H9 (cell line): ENCODE measurements around the gene CREB3L2. TPM values are rescaled to one million over a fixed set of nuclear protein-coding genes. Genes with fewer than 3 reads are reported as not detected.
A peak's percentile ranks its signal among the peaks of the same experiment; 100 is the strongest.

Source experiments
- DNase-seq: peaks from one replicate; pipeline ENCODE4 v3.0.0-alpha.2; 2017
- H2AFZ ChIP-seq: one replicate; pipeline ENCODE4 v1.6.1; 2013; ENCODE audit warnings: mild to moderate bottlenecking, low read length, control low read depth, moderate library complexity
- H2AK5ac ChIP-seq: 2 replicates; pipeline ENCODE4 v1.6.1; 2013; ENCODE audit warnings: low read length, control low read depth, mixed read lengths; ENCODE audit not compliant: insufficient read length
- H2BK120ac ChIP-seq: one replicate; pipeline ENCODE4 v1.6.1; 2013; ENCODE audit warnings: low read depth, mild to moderate bottlenecking, low read length, control low read depth, inconsistent platforms; ENCODE audit not compliant: poor library complexity, severe bottlenecking
- H2BK12ac ChIP-seq: 2 replicates; pipeline ENCODE4 v1.6.1; 2013; ENCODE audit warnings: low read length, control low read depth, mixed read lengths, low read depth; ENCODE audit not compliant: insufficient read length
- H2BK15ac ChIP-seq: 2 replicates; pipeline ENCODE4 v1.6.1; 2013; ENCODE audit warnings: low read depth, low read length, control low read depth
- H2BK20ac ChIP-seq: one replicate; pipeline ENCODE4 v1.6.1; 2013; ENCODE audit warnings: low read depth, mild to moderate bottlenecking, low read length, control low read depth, inconsistent platforms; ENCODE audit not compliant: poor library complexity, severe bottlenecking
- H2BK5ac ChIP-seq: 2 replicates; pipeline ENCODE4 v1.6.1; 2013; ENCODE audit warnings: low read length, control low read depth, mixed read lengths; ENCODE audit not compliant: insufficient read length
- H3K14ac ChIP-seq: 2 replicates; pipeline ENCODE4 v1.6.1; 2013; ENCODE audit warnings: low read length, control low read depth; ENCODE audit not compliant: insufficient read depth
- H3K18ac ChIP-seq: 2 replicates; pipeline ENCODE4 v1.6.1; 2013; ENCODE audit warnings: low read depth, mild to moderate bottlenecking, mixed read lengths, low read length, control low read depth; ENCODE audit not compliant: insufficient read length
- H3K23ac ChIP-seq: 2 replicates; pipeline ENCODE4 v1.6.1; 2013; ENCODE audit warnings: low read length, control low read depth, mixed read lengths, low read depth; ENCODE audit not compliant: insufficient read length
- H3K23me2 ChIP-seq: 2 replicates; pipeline ENCODE4 v1.6.1; 2013; ENCODE audit warnings: low read depth, mild to moderate bottlenecking, mixed read lengths, low read length, control low read depth; ENCODE audit not compliant: insufficient read length, poor library complexity, severe bottlenecking
- H3K27ac ChIP-seq: 2 replicates; pipeline ENCODE4 v1.5.1; 2013; ENCODE audit warnings: low read length, control low read depth, mixed read lengths, low read depth; ENCODE audit not compliant: insufficient read length
- H3K27me3 ChIP-seq: 2 replicates; pipeline ENCODE4 v1.6.1; 2013; ENCODE audit warnings: low read length, control low read depth, inconsistent platforms; ENCODE audit not compliant: insufficient read depth
- H3K4ac ChIP-seq: 2 replicates; pipeline ENCODE4 v1.6.1; 2013; ENCODE audit warnings: low read depth, mild to moderate bottlenecking, control low read depth, inconsistent platforms, low read length, moderate library complexity
- H3K4me1 ChIP-seq: 2 replicates; pipeline ENCODE4 v1.6.1; 2013; ENCODE audit warnings: low read length, control low read depth, inconsistent platforms; ENCODE audit not compliant: insufficient read depth
- H3K4me2 ChIP-seq: 2 replicates; pipeline ENCODE4 v1.6.1; 2013; ENCODE audit warnings: low read length, control low read depth, mixed read lengths; ENCODE audit not compliant: insufficient read length, insufficient read depth
- H3K56ac ChIP-seq: 2 replicates; pipeline ENCODE4 v1.6.1; 2013; ENCODE audit warnings: low read depth, mild to moderate bottlenecking, mixed read lengths, low read length, control low read depth; ENCODE audit not compliant: insufficient read length
- H3K79me1 ChIP-seq: 2 replicates; pipeline ENCODE4 v1.6.1; 2013; ENCODE audit warnings: low read depth, mild to moderate bottlenecking, moderate library complexity, low read length, control low read depth, inconsistent platforms; ENCODE audit not compliant: insufficient read depth, poor library complexity, severe bottlenecking
- H3K79me2 ChIP-seq: 2 replicates; pipeline ENCODE4 v1.6.1; 2013; ENCODE audit warnings: low read length, control low read depth, inconsistent platforms; ENCODE audit not compliant: insufficient read depth
- H3K9ac ChIP-seq: 2 replicates; pipeline ENCODE4 v1.6.1; 2013; ENCODE audit warnings: low read length, control low read depth, mixed read lengths; ENCODE audit not compliant: insufficient read length; ENCODE audit errors: extremely low read depth
- H3K9me3 ChIP-seq: one replicate; pipeline ENCODE4 v1.6.1; 2013; ENCODE audit warnings: low read depth, low read length, inconsistent platforms; ENCODE audit not compliant: control insufficient read depth
- H3T11ph ChIP-seq: one replicate; pipeline ENCODE4 v1.6.1; 2013; ENCODE audit warnings: mild to moderate bottlenecking, low read length, control low read depth, inconsistent platforms
- H4K20me1 ChIP-seq: one replicate; pipeline ENCODE4 v1.6.1; 2013; ENCODE audit not compliant: control insufficient read depth, insufficient read length, insufficient read depth
- H4K5ac ChIP-seq: 2 replicates; pipeline ENCODE4 v1.6.1; 2013; ENCODE audit warnings: low read depth, mild to moderate bottlenecking, mixed read lengths, low read length, control low read depth; ENCODE audit not compliant: insufficient read length
- H4K8ac ChIP-seq: replicated peaks from 2 replicates; pipeline ENCODE4 v1.6.1; 2013; ENCODE audit warnings: low read length, control low read depth, mixed read lengths, low read depth; ENCODE audit not compliant: insufficient read length
- H4K91ac ChIP-seq: 2 replicates; pipeline ENCODE4 v1.6.1; 2013; ENCODE audit warnings: low read depth, mild to moderate bottlenecking, moderate library complexity, mixed read lengths, low read length, control low read depth; ENCODE audit not compliant: insufficient read length
- H3K27ac Mint-ChIP-seq, 3 experiments: 2 replicates in 2 of 3; 3 replicates in 1 of 3; pipeline ENCODE4 v1.8.0; 2020 to 2021; ENCODE audit warnings: mixed read lengths in 3 of 3, mild to moderate bottlenecking in 1 of 3, moderate library complexity in 1 of 3
- H3K27me3 Mint-ChIP-seq: 2 replicates; pipeline ENCODE4 v1.8.0; 2021; ENCODE audit warnings: low read depth, mild to moderate bottlenecking, moderate library complexity, mixed read lengths
- H3K36me3 Mint-ChIP-seq, 3 experiments: 2 replicates in 2 of 3; 3 replicates in 1 of 3; pipeline ENCODE4 v1.8.0; 2020 to 2021; ENCODE audit warnings: low read depth in 3 of 3, mixed read lengths in 3 of 3; ENCODE audit not compliant: insufficient read depth in 1 of 3
- H3K4me1 Mint-ChIP-seq, 2 experiments: 2 replicates each; pipeline ENCODE4 v1.8.0; 2020; ENCODE audit warnings: mixed read lengths in 2 of 2
- H3K4me3 Mint-ChIP-seq, 2 experiments: 2 replicates in 1 of 2; 3 replicates in 1 of 2; pipeline ENCODE4 v1.8.0; 2020 to 2021; ENCODE audit warnings: mild to moderate bottlenecking in 2 of 2, mixed read lengths in 2 of 2, moderate library complexity in 1 of 2
- H3K9me3 Mint-ChIP-seq, 2 experiments: 2 replicates in 1 of 2; 3 replicates in 1 of 2; pipeline ENCODE4 v1.8.0; 2020; ENCODE audit warnings: mild to moderate bottlenecking in 2 of 2, mixed read lengths in 2 of 2, moderate library complexity in 1 of 2
- WGBS: extraction: QIAGEN DNeasy Blood & Tissue Kit; methylation state at CpG from one replicate; pipeline ENCODE4 v1.1.7; 2013; ENCODE audit warnings: missing lambda C conversion rate, low lambda C conversion rate, mixed read lengths; ENCODE audit not compliant: insufficient read length; ENCODE audit errors: extremely low coverage; 5-methylcytosine and 5-hydroxymethylcytosine counted together
- total RNA-seq: library from RNA; stranded (reverse); gene quantifications from 2 replicates; pipeline ENCODE4 v1.2.1, GENCODE V29; 2021
- TF ChIP-seq, protein P1 (sequence below): fragments of 200-600 bp; sonication (generic); conservative IDR thresholded peaks from 3 replicates; pipeline ENCODE4 v1.8.0; 2021; ENCODE audit warnings: antibody characterized with exemption, mild to moderate bottlenecking

Gene CREB3L2
- total RNA-seq, 1 experiment from 2014 or later: 60.7 TPM

- WGBS: no CpG with 5 or more reads among the region's 1 CpG
- Mint-ChIP-seq H3K4me3 (no peak overlapping the region; a peak in 1 of 5 replicates), H3K27ac (peak overlapping the region; percentile 70 to 80 (median 77); a peak in 3 of 7 replicates), H3K27me3 (no peaks in the 10 kb centered on the region), H3K4me1 (peaks cover 12% of the 10 kb centered on the region in 2 experiments), H3K36me3 (peaks cover 53 to 73% (median 67%) of the 10 kb centered on the region in 3 experiments), H3K9me3 (peaks cover 8 to 11% of the 10 kb centered on the region in 2 experiments; a peak in 4 of 5 replicates)
- Histone ChIP-seq H2BK20ac (no peak overlapping the region), H3K56ac (no peak overlapping the region), H4K20me1 (no peaks in the 10 kb centered on the region), H2BK12ac (no peak overlapping the region), H3K9ac (no peak overlapping the region), H3K9me3 (peaks cover 9% of the 10 kb centered on the region), H3T11ph (no peak overlapping the region), H2AK5ac (no peak overlapping the region), H3K14ac (no peak overlapping the region), H3K79me1 (no peaks in the 10 kb centered on the region), H3K23me2 (no peaks in the 10 kb centered on the region), H3K27ac (no peak overlapping the region), H2BK120ac (no peak overlapping the region), H4K5ac (no peak overlapping the region), H3K79me2 (no peaks in the 10 kb centered on the region), H2AFZ (no peak overlapping the region), H4K8ac (no peak overlapping the region), H3K4ac (no peak overlapping the region), H4K91ac (no peak overlapping the region), H2BK15ac (no peak overlapping the region), H3K4me2 (no peak overlapping the region), H3K23ac (no peak overlapping the region), H3K4me1 (no peaks in the 10 kb centered on the region; the same call in 1 of the 2 replicates), H3K27me3 (no peaks in the 10 kb centered on the region), H3K18ac (no peak overlapping the region), H2BK5ac (no peak overlapping the region)
- TF ChIP-seq, protein P1, sequence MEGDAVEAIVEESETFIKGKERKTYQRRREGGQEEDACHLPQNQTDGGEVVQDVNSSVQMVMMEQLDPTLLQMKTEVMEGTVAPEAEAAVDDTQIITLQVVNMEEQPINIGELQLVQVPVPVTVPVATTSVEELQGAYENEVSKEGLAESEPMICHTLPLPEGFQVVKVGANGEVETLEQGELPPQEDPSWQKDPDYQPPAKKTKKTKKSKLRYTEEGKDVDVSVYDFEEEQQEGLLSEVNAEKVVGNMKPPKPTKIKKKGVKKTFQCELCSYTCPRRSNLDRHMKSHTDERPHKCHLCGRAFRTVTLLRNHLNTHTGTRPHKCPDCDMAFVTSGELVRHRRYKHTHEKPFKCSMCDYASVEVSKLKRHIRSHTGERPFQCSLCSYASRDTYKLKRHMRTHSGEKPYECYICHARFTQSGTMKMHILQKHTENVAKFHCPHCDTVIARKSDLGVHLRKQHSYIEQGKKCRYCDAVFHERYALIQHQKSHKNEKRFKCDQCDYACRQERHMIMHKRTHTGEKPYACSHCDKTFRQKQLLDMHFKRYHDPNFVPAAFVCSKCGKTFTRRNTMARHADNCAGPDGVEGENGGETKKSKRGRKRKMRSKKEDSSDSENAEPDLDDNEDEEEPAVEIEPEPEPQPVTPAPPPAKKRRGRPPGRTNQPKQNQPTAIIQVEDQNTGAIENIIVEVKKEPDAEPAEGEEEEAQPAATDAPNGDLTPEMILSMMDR: no peak
- DNase-seq: no peak
Observed at GRCh38 chr7:137904833-137905232, 97.1 kb downstream of the CREB3L2 start.
